ENCODE results near the gene TAS2R60.
"Not testable (repeated sequence)": the region's sequence is repeated elsewhere in the genome, so short reads cannot be mapped to it uniquely, and the experiment has no call there.

TAS2R60 gene

DNA sequence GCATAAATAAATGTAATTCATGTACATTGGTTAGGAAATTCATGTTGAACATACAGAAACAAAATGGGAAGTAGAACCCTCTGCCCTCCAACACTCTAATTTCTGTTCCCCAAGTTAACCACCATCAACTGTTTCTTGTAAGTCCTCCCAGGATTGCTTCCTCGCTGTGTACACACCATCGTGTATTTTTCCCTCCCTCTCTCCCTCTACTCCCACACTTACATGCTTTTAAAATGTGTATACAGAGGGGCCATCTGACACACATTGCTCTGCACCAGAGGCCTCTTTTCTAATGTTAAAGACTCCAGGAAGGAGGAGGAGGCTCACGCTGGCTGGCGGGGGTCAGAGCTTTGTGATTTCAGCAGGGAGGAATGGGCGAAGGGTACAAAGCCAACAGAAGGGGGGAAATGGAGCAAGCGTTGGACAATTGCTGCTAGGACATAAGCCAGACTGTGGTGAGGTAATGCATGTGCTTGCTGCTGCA is 32.7 kb upstream of the TAS2R60 start:
- FAIRE-seq (no peak), DNase-seq (ENCODE audit: low spot score) (no peak)

DNA sequence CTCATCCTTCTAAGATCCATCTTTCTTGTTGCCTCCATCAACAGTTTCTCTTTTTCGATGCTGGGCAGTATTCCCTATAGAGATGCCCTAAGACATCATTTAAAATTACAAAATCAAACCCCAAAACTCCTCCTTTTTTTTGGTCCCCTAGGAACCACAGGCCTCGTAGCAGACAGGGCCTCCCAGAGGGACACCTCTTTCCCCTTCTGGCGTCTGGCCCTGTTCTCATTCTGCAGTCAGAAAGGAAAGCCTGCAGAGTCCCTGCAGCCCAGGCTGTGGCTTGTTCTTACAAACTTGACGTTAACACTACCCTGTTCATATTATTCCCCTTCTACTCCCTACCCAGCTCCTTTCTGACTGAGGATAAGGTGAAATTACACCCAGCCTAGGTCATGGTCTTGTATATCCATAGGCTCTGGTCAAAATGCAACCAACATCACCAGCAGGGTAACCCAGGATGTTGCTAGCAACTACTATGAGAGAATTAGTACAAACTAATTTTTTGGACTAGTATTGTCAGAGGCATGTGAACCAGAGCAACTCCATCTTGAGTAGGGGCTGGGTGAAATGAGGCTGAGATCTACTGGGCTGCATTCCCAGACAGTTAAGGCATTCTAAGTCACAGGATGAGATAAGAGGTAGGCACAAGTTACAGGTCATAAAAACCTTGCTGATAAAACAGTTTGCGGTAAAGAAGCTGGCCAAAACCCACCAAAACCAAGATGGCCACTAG is 31.1 kb upstream of the TAS2R60 start:
- DNase-seq (ENCODE audit: low spot score) (no peak), FAIRE-seq (no peak)

GRCh38 chr7:143413123-143413522 is 30.1 kb upstream of the TAS2R60 start:
- no peak for DNase-seq (ENCODE audit: low spot score)
- FAIRE-seq = no peak

DNA sequence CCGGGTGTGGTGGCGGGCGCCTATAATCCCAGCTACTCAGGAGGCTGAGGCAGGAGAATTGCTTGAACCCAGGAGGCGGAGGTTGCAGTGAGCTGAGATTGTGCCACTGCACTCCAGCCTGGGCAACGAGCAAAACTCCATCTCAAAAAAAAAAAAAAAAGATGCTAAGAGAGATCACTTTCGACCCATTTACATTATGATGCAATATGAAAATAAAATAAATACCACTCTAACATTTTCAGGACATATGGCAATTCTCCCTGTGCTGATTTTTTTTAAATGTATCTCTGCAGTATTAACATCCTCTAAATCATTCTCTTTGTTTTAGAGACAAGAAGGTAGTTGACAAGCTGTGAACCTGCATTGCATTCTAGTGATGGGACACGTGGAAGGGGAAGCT is 28.0 kb upstream of the TAS2R60 start:
- FAIRE-seq; DNase-seq (ENCODE audit: low spot score): not testable (repeated sequence)

DNA sequence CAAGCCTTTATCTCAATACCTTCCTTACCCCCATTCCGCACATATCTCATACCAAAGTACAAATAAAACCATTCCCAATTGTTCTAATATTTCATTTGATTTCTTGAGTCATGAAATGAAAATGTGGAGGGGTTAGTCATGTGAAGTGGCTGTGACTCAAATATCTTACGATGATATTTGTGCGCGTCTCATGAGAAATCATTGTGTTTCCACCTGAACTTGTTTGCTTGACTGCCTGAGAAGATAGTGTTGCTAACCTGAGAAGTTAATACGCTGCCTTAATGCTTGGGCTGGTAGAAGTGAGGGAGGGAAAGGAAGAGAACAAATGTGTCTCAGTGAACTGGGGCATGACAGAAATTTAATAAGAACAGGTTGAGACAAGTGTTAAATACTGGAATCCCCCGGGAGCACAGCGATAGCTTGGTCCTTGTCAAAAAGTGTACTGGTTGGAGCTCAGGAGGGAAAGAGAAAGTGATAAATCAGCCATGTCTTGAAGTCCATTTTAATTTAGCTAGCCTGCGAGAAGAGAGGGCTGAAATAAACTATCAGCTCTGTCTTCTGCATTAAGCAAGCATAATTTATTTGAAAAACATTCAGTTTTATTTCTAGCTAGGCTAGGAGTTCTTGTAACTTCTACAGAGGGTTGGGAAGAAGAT is 27.4 kb upstream of the TAS2R60 start:
- DNase-seq (ENCODE audit: low spot score) (no peak), FAIRE-seq (no peak)

- DNase-seq (ENCODE audit: low spot score) (peak; percentile 47), FAIRE-seq (peak; percentile 78)
These were observed 26.6 kb upstream of the TAS2R60 start for GRCh38 chr7:143416565-143417149.

DNA sequence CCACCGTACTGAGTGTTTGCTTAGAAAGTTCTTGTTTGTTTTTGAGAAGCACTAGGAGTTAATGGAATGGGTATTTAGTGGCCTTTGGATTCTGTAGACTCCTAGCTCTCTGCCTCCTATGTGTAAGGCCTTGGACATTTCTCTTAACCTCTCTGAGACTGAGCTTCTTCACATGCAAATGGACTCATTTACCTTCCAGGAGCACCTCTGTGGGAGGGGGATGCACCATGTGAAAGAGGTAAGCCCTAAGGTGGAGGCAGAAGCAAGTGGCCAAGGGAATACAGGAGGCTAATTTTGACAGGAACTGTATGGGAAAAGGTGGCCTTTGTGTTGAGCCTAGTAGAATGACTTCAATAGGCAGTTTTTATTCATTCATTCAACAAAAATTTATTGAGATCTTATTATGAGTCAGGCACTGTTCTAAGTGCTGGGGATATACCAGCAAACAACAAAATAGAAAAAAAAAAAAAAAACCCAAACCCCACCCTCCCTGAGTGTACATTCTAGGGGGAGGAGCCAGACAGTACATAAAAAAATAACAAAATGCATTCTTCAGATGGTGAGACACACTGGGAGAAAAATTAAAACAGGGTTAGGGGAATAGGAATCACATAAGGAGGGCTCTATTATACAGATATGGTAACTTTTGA is 25.4 kb upstream of the TAS2R60 start:
- DNase-seq (ENCODE audit: low spot score) (no peak), FAIRE-seq (no peak)

DNA sequence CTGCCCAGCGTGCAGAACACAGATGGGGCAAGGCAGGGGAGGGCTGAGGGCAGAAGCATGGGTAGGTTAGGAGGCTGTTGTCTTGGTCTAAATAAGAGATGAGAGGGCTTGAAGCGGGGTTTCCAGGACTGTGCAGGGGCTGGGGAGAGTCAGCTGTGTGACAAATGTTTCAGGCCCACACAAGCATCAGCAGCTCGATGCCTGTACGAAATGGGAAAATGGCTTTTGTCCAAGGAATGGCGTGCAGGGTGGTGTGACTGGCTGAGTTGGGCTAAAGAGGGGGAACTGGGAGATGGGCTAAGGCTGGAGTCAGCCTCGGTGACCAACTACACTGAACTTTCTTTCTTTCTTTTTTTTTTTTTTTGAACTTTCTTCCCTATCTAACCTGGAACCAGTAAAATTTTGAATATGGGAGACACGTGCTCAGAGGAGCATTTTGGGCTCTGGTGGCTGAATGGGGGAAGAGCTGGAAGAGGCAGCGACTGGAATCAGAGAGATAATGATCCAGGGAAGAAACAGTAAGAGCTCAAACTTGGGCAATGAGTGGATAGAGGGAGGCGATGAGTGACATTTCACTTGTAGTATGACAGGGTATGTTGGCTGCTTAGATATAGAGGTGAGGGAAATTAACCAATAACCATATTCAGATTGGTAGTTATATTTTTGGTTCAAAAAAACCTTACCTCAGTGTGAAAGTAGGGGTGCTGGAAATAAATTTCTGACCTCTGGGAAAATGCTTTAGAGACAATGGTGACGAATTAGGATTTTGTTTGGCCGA is 24.4 kb upstream of the TAS2R60 start:
- FAIRE-seq (no peak), DNase-seq (ENCODE audit: low spot score) (no peak)

DNA sequence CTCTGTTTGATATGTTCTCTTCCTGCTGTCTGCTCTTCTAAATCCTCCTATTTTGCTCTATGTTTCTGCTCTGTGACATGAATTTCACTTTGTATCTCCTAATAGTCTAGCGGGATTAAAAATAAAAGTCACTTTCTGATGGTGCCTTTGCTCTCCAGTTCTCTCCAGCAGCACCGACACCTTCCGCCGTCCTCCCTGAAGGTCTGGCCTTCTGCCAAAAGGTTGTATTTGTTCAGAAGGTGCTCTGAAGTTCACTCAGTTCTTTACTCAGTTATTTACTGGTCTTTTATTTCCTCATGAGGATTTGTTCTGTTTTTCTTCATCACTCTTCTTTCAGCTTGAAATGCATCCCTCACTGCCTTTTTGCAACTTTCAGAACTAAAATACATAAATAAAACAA is 23.4 kb upstream of the TAS2R60 start:
- FAIRE-seq (no peak), DNase-seq (ENCODE audit: low spot score) (no peak)

DNA sequence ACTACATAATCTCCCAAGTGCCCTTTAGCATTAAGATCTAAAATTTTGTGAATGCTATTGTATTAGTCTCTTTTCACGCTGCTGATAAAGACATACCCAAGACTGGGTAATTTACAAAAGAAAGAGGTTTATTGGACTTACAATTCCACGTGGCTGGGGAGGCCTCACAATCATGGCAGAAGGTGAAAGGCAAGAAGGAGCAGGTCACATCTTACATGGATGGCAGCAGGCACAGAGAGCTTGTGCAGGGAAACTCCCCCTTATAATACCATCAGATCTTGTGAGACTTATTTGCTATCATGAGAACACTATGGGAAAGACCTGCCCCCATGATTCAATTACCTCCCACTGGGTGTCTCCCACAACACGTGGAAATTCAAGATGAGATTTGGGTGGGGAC is 22.6 kb upstream of the TAS2R60 start:
- FAIRE-seq; DNase-seq (ENCODE audit: low spot score): not testable (repeated sequence)

- FAIRE-seq (no peak), DNase-seq (ENCODE audit: low spot score) (no peak)
These were observed 21.2 kb upstream of the TAS2R60 start for GRCh38 chr7:143422033-143422432.

DNA sequence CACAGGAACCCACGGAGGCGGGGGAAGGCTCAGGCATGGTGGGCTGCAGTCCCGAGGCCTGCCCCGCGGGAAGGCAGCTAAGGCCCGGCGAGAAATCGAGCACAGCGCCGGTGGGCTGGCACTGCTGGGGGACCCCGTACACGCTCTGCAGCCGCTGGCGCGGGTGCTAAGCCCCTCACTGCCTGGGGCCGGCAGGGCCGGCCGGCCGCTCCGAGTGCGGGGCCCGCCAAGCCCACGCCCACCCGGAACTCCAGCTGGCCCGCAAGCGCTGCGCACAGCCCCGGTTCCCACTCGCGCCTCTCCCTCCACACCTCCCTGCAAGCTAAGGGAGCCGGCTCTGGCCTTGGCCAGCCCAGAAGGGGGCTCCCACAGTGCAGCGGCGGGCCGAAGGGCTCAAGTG is 18.8 kb upstream of the TAS2R60 start:
- not testable (repeated sequence) for FAIRE-seq

GRCh38 chr7:143426479-143427142 is 16.6 kb upstream of the TAS2R60 start:
- no peak for FAIRE-seq

More for the DNA sequence above, 18.8 kb upstream of the TAS2R60 start:
- not testable (repeated sequence) for DNase-seq (ENCODE audit: low spot score)

GRCh38 chr7:143429770-143430698 is 13.2 kb upstream of the TAS2R60 start:
- DNase-seq (ENCODE audit: low spot score) (no peak), FAIRE-seq (no peak)

More at GRCh38 chr7:143426479-143427142, 16.6 kb upstream of the TAS2R60 start:
- no peak for DNase-seq (ENCODE audit: low spot score)

DNA sequence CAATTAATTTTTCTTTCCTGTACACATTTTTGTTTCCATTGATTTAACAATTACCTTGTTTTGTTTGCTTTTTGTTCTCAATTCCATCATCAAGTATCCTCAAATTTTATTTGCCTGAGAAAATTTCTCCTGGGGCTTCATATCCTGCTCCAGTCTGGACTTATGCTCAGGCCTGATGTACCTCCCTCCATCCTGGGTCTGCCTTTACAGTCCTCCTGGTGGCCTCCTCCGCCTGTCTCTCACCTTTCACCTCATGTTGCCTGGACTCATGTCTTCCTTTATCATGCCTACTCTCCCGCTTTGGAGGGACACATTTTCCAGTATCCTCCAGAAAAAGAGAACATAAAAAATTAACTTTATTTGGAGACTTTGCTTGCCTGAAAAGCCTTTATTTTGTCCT is 12.1 kb upstream of the TAS2R60 start:
- no peak for FAIRE-seq
- DNase-seq (ENCODE audit: low spot score) = no peak

DNA sequence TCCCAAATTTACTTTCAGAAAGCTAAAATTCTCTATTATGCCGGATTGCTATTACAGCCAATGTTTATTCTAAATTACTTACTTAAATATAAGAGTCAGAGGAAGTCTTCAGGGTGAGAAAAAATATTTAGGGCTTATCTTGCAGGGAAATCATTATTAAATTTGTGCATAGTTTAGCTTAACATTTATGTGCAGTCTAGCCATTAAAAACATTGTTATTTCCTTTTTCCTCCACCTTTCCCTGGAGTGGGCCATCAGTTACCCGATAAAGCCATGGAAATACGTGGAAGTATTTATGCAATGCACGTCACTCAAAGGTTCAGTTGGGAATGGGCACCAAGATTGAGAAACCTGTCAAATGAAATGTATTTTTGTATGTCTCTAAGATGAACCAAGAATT is 9.5 kb upstream of the TAS2R60 start:
- DNase-seq (ENCODE audit: low spot score) (no peak), FAIRE-seq (no peak)

GRCh38 chr7:143434660-143435059 is 8.6 kb upstream of the TAS2R60 start:
- FAIRE-seq (no peak), DNase-seq (ENCODE audit: low spot score) (peak; percentile 27)

GRCh38 chr7:143435266-143435665 is 8.0 kb upstream of the TAS2R60 start:
- FAIRE-seq (no peak), DNase-seq (ENCODE audit: low spot score) (no peak)

DNA sequence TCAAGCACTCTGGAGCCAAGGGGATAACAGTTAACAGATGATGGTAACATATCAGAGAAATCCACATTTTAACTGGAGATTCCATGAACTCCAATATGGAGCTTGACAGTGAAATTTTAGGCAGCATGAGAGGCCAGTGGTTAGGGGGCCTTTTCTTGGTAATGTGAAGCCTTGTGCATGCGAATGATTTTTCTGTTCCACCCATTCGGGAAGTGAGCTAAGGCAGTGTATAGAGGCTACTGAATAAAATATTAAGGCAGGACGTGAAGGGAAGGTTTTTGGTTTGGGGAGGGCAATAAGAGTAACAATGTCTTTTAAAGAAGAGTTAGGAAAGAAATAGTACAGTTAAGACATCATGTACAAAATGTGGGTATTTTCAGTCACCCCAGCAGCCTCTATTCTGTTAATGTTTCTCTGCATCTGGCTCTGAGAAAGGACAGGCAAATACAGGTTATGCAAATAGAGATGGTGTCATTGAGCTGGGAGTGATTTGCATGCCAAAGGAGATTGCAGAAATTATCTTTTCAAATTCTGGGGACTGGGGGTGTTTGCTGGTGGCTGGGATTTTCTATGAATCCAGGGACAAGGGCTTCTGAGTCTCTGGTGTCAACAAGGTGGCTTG is 6.8 kb upstream of the TAS2R60 start:
- DNase-seq (ENCODE audit: low spot score) (no peak), FAIRE-seq (no peak)

All from RCC 7860 (cell line).